NOMO-1 (cell line): Measurements from ENCODE around the gene LRP1.

Source experiments
- DNase-seq, 2 experiments: peaks; one replicate each; lab custom pipeline; 2025; ENCODE audit not compliant: unreplicated experiment in 2 of 2; lab: John Stamatoyannopoulos, UW

LRP1 gene

GRCh38 chr12:57133013-57133569 is 4.8 kb downstream of the LRP1 start:
- no peak for DNase-seq

GRCh38 chr12:57133916-57134315 is 5.6 kb downstream of the LRP1 start:
- DNase-seq, result no peak

- DNase-seq, result no peak
These were observed 6.7 kb downstream of the LRP1 start for GRCh38 chr12:57134949-57135348.

- no peak for DNase-seq
These were observed 7.4 kb downstream of the LRP1 start for GRCh38 chr12:57135527-57136326.

GRCh38 chr12:57138526-57139272 is 10.4 kb downstream of the LRP1 start:
- DNase-seq, result peak; percentile 16 to 48

- peak; percentile 20 to 52 for DNase-seq
These were observed 11.7 kb downstream of the LRP1 start for GRCh38 chr12:57139796-57140649.

- DNase-seq, result no peak
These were observed 13.0 kb downstream of the LRP1 start for GRCh38 chr12:57141249-57141648.

GRCh38 chr12:57142121-57142520 is 13.8 kb downstream of the LRP1 start:
- DNase-seq, result no peak

GRCh38 chr12:57142727-57143126 is 14.4 kb downstream of the LRP1 start:
- no peak for DNase-seq

GRCh38 chr12:57143454-57143853 is 15.2 kb downstream of the LRP1 start:
- DNase-seq, result no peak

GRCh38 chr12:57145460-57146059 is 17.3 kb downstream of the LRP1 start:
- DNase-seq, result no peak

- no peak for DNase-seq
These were observed 17.8 kb downstream of the LRP1 start for GRCh38 chr12:57146092-57146491.

GRCh38 chr12:57146961-57147944 is 19.0 kb downstream of the LRP1 start, which contains the start of gene LRP1-AS:
Gene LRP1-AS (minus strand): TSS chr12:57147619.
- DNase-seq, result peak; percentile 11 to 24

GRCh38 chr12:57148469-57149244 is 20.4 kb downstream of the LRP1 start:
- DNase-seq, result peak; percentile 64 to 79

- DNase-seq, result no peak
These were observed 21.1 kb downstream of the LRP1 start for GRCh38 chr12:57149245-57149900.

GRCh38 chr12:57150400-57151000 is 22.2 kb downstream of the LRP1 start:
- DNase-seq, result no peak
